GM18508 (cell line): ENCODE measurements around the gene LMF2.
"Not testable (repeated sequence)": the region's sequence is repeated elsewhere in the genome, so short reads cannot be mapped to it uniquely, and the experiment has no call there.

Source experiments
- ATAC-seq: cut with Tn5 transposase; IDR thresholded peaks from one replicate; pipeline ENCODE4 v1.9.1; 2021; ENCODE audit warnings: moderate number of reproducible peaks; ENCODE audit not compliant: insufficient read depth, unreplicated experiment

LMF2 gene, protein sequence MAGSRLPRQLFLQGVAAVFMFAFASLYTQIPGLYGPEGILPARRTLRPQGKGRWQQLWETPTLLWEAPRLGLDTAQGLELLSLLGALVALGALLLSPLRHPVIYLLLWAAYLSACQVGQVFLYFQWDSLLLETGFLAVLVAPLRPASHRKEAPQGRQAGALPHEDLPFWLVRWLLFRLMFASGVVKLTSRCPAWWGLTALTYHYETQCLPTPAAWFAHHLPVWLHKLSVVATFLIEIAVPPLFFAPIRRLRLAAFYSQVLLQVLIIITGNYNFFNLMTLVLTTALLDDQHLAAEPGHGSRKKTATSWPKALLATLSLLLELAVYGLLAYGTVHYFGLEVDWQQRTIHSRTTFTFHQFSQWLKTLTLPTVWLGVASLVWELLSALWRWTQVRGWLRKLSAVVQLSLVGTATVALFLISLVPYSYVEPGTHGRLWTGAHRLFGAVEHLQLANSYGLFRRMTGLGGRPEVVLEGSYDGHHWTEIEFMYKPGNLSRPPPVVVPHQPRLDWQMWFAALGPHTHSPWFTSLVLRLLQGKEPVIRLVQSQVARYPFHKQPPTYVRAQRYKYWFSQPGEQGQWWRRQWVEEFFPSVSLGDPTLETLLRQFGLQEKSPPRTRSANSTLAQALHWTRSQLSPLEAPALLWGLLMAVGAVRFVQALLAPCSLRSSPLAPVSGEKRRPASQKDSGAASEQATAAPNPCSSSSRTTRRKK

DNA sequence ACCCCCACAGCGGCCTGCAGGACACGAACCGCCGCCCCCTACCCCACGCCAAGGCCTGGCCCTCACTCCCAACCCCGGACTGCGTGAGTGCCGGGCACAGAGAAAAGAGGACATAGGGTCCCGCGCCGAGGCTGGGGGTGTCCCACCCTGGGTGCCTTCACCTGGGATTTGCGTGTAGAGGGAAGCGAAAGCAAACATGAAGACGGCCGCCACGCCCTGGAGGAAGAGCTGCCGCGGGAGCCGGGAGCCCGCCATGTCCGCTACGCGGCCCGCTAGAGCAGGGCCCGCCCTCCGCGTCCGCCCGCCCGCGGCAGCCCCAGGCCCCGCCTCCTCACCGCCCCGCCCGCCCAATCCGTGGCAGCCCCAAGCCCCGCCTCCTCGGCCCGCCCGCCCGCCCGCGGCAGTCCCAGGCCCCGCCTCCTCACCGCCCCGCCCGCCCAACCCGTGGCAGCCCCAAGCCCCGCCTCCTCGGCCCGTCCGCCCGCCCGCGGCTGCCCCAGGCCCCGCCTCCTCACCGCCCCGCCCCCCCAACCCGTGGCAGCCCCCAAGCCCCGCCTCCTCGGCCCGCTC, at the start of gene LMF2:
LMF2 (minus strand) TSS at position 282 of the 570 bp plus-strand sequence; CDS start at position 255, 27 bp downstream.
- ATAC-seq, result no peak

GRCh38 chr22:50556703-50557102, 49.2 kb upstream of the LMF2 start:
- ATAC-seq, result no peak

DNA sequence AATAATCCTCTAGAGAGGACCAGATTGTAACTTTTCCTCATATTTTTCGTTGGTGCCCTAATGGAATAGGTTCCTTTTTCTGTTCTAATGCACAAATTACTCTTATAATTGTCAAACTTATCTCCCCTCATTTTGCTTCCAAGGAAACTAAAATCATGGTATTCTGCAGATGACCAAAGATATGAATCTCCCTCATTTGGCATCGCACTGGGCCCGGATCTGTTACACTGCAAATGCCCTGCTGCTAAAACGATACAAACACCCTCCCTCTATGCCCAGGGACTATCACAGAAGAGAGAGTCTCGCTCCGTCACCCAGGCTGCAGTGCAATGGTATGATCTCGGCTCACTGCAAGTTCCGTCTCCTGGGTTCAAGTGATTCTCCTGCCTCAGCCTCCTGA, 45.8 kb upstream of the LMF2 start:
- no peak for ATAC-seq

DNA sequence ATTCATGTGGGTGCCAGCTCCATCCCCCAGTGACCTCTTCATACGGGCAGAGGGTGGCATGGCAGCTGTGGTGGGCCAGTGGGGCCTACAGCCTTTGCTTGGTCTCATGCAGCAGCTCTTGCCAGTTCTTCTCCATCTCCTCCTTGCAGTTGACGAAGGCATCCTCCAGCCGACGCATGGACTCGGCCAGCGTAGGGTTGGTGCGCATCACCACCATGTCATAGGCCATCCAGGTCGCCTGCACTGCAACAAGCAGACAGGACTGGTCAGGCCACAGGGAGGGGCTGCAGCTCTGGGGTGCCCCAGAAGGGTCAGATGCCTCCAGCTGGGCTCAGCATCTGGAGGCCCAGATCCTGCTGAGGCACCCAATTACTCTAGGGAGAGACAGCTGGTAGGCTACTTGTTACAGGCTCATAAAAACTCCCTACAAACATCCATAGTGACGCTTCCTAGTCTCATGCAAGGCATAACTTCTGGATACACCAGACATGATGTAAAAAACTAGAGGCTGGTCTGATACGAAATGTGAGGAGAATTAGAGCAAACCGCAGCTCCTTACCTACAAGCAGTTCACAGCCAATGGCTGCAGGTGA, 43.8 kb upstream of the LMF2 start:
- ATAC-seq, result no peak

DNA sequence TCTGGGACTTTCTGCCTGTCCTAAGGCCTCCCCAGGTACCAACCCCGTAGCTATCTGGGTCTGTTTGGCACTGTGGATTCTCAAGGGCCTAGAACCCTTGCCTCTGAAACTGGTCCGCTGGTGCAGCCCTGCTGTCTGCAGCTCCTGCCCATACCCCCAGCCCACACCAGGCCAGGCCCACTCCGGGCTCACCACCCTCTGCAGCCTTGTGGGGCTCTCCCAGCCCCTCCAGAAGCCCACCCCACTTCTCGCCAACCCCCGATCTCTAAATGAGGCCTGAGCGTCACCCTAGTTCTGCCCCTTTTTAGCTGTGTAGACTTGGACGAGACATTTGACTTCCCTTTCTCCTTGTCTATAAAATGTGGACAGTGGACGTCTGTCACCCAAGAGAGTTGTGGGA, 42.9 kb upstream of the LMF2 start:
- ATAC-seq, result no peak

DNA sequence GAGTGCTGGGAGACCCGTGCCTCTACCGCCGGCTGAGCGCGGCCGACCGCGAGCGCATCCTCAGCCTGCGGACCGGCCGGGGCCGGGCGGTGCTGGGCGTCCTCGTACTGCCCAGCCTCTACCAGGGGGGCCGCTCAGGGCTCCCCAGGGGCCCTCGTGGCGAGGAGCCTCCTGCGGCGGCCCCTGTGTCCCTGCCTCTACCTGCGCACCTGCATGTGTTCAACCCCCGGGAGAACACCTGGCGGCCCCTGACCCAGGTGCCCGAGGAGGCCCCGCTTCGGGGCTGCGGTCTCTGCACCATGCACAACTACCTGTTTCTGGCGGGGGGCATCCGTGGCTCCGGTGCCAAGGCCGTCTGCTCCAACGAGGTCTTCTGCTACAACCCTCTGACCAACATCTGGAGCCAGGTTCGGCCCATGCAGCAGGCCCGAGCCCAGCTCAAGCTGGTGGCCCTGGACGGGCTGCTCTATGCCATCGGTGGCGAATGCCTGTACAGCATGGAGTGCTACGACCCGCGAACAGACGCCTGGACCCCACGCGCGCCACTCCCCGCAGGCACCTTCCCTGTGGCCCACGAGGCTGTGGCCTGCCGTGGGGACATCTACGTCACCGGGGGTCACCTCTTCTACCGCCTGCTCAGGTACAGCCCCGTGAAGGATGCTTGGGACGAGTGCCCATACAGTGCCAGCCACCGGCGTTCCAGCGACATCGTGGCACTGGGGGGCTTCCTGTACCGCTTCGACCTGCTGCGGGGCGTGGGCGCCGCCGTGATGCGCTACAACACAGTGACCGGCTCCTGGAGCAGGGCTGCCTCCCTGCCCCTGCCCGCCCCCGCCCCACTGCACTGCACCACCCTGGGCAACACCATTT, 41.7 kb upstream of the LMF2 start:
- no peak for ATAC-seq

- no peak for ATAC-seq
These were observed 40.8 kb upstream of the LMF2 start for GRCh38 chr22:50548040-50548920.

GRCh38 chr22:50547263-50547985, 39.9 kb upstream of the LMF2 start:
- ATAC-seq, result no peak

- no peak for ATAC-seq
These were observed 39.1 kb upstream of the LMF2 start for GRCh38 chr22:50546326-50547262.

- no peak for ATAC-seq
These were observed 38.2 kb upstream of the LMF2 start, which contains the start of gene KLHDC7B for GRCh38 chr22:50545522-50546325. TSS of gene KLHDC7B (plus strand) at chr22:50545899. CDS start at chr22:50546244, 345 bp downstream.

- no peak for ATAC-seq
These were observed 37.3 kb upstream of the LMF2 start for GRCh38 chr22:50544746-50545253.

GRCh38 chr22:50544078-50544745, 36.7 kb upstream of the LMF2 start:
- ATAC-seq, result no peak

DNA sequence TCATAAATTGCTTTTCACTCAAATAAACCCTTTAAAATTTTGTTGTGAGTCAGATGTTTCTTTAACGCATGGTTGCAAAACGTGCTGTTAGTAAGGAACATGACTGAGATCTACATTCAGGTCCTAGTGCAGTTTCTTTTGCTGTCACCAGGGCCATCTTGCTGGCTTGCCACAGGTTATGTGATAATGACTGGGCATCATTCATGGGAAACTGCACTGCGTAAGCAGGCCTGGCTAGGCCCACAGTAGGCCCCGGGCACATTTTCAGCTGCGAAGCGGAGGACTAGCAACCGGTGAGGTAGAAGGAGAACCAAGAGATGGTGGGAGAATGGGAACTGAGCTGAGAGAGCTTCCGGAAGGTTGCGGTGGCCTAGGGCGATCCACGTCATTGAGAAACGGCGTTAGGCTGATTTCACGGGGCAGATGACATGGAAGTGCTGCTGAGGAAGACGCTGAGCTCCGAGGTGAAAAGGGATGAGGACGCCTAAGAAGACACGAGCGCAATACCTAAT, 35.0 kb upstream of the LMF2 start:
- no peak for ATAC-seq

DNA sequence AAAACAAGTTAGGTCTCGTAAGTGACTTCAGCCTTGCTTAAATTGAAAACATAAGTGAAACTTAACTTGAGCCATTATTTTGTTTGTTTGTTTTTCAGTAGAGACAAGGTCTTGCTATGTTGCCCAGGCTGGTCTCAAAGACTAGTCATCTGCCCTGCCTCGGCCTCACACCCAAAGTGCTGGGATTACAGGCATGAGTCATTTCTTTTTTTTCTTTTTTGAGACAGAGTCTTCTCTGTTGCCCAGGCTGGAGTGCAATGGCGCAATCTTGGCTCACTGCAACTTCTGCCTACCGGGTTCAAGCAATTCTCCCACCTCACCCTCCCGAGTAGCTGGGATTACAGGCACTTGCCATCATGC, 34.1 kb upstream of the LMF2 start:
- not testable (repeated sequence) for ATAC-seq

DNA sequence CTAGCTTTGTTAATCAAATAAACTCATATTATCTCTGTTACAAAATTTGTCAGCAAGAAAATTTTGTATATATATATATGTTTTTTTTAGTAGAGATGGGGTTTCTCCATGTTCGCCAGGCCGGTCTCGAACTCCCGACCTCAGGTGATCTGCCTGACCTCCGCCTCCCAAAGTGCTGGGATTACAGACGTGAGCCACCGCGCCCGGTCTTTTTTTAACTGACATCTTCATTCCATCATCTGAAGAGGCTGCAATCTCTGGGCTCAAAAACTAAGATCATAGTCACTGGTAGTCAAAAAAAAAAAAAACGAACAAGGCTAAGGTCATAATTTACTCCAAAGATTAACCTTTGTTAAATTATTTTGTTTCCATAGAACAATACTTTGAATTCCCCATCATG, 32.9 kb upstream of the LMF2 start:
- ATAC-seq, result no peak

- no peak for ATAC-seq
These were observed 30.3 kb upstream of the LMF2 start for GRCh38 chr22:50537765-50538164.
